Activated naive CD8-positive, alpha-beta T cell treated with anti-CD3 and anti-CD28 coated beads, Interleukin-2, amount 50 U/mL, for 16 hours (primary cell): ENCODE results near the gene ZNF888.
"Not testable (repeated sequence)": the region's sequence is repeated elsewhere in the genome, so short reads cannot be mapped to it uniquely, and the experiment has no call there.

Source experiments
- DNase-seq: peaks from one replicate; pipeline ENCODE4 v3.0.0-alpha.2; 2020; ENCODE audit warnings: low read depth, low spot score

ZNF888 gene

GRCh38 chr19:52941941-52942385, 18.7 kb upstream of the ZNF888 start:
- no peak for DNase-seq

- not testable (repeated sequence) for DNase-seq
Observed at GRCh38 chr19:52941523-52941922, 18.3 kb upstream of the ZNF888 start.

- DNase-seq, result not testable (repeated sequence)
Observed at GRCh38 chr19:52940905-52941304, 17.7 kb upstream of the ZNF888 start.

- DNase-seq, result no peak
Observed at GRCh38 chr19:52938761-52939160, 15.5 kb upstream of the ZNF888 start.

GRCh38 chr19:52936954-52937325, 13.7 kb upstream of the ZNF888 start:
- no peak for DNase-seq

GRCh38 chr19:52936151-52936953, 13.1 kb upstream of the ZNF888 start:
- DNase-seq, result no peak

GRCh38 chr19:52935434-52935833, 12.2 kb upstream of the ZNF888 start:
- DNase-seq, result no peak

GRCh38 chr19:52924641-52925040, 1.4 kb upstream of the ZNF888 start:
- DNase-seq, result not testable (repeated sequence)

GRCh38 chr19:52923778-52924593, 758 bp upstream of the ZNF888 start:
- DNase-seq, result no peak

- no peak for DNase-seq
Observed at GRCh38 chr19:52917531-52917930, 5.7 kb downstream of the ZNF888 start.

GRCh38 chr19:52910648-52911047, 12.6 kb downstream of the ZNF888 start:
- DNase-seq, result no peak

- not testable (repeated sequence) for DNase-seq
Observed at GRCh38 chr19:52904052-52904780, 19.0 kb downstream of the ZNF888 start.

GRCh38 chr19:52901842-52902241, 21.4 kb downstream of the ZNF888 start:
- DNase-seq, result no peak

- DNase-seq, result not testable (repeated sequence)
Observed at GRCh38 chr19:52898596-52898995, 24.6 kb downstream of the ZNF888 start.

GRCh38 chr19:52898101-52898500, 25.1 kb downstream of the ZNF888 start:
- DNase-seq, result no peak

- DNase-seq, result peak; percentile 89
Observed at GRCh38 chr19:52897138-52897935, 25.9 kb downstream of the ZNF888 start, which contains the start of gene ZNF320. Gene ZNF320 (minus strand): TSS chr19:52897635. CDS start chr19:52890255, 7,380 bp downstream.

GRCh38 chr19:52896431-52897137, 26.6 kb downstream of the ZNF888 start:
- DNase-seq, result no peak

GRCh38 chr19:52891336-52891735, 31.9 kb downstream of the ZNF888 start:
- DNase-seq, result no peak

- no peak for DNase-seq
Observed at GRCh38 chr19:52889931-52890330, 33.3 kb downstream of the ZNF888 start.

- DNase-seq, result no peak
Observed at GRCh38 chr19:52889076-52889475, 34.2 kb downstream of the ZNF888 start.
